Right lobe of liver (tissue), 6 donors: ENCODE data around the gene ACADSB. TPM values are rescaled to one million over a fixed set of nuclear protein-coding genes. Genes with fewer than 3 reads are reported as not detected.

Experiments used
- ATAC-seq, 4 donors: fragments of 200-7000 bp; cut with Tn5 transposase; one replicate each; pipeline ENCODE4 v1.9.1; 2020; ENCODE audit warnings: mild to moderate bottlenecking in 4 of 4, moderate library complexity in 4 of 4
- DNase-seq, 3 donors: peaks; one replicate each; pipeline ENCODE4 v3.0.0-alpha.2; 2020
- H3K27ac ChIP-seq, 3 donors: fragments of 200-600 bp; one replicate each; pipeline ENCODE4 v1.8.0; 2022
- H3K27me3 ChIP-seq, 2 donors: fragments of 200-600 bp; one replicate each; pipeline ENCODE4 v1.8.0; 2022
- H3K36me3 ChIP-seq, 4 donors: fragments of 200-600 bp; sonication (generic) in 1 of 4; one replicate each; pipeline versions ENCODE4 v1.5.1 to v1.8.0; 2017 to 2022; ENCODE audit warnings: control low read depth in 1 of 4
- H3K4me1 ChIP-seq, 4 donors: fragments of 200-600 bp; sonication (generic) in 1 of 4; one replicate each; pipeline versions ENCODE4 v1.5.1 to v1.8.0; 2017 to 2022; ENCODE audit warnings: control low read depth in 1 of 4
- H3K4me3 ChIP-seq, 3 donors: fragments of 200-600 bp; one replicate each; pipeline ENCODE4 v1.8.0; 2022
- H3K9me3 ChIP-seq, 4 donors: fragments of 200-600 bp; sonication (generic) in 1 of 4; one replicate each; pipeline versions ENCODE4 v1.5.1 to v1.8.0; 2017 to 2022; ENCODE audit warnings: control low read depth in 1 of 4
- CTCF ChIP-seq, 4 donors: fragments of 200-600 bp in 3 of 4; fragments of 450-650 bp in 1 of 4; IDR thresholded peaks; one replicate each; pipeline versions ENCODE4 v1.5.1 to v1.8.0; 2016 to 2022; ENCODE audit warnings: antibody characterized with exemption in 4 of 4, mild to moderate bottlenecking in 2 of 4
- POLR2A ChIP-seq: fragments of 450-650 bp; IDR thresholded peaks from one replicate; pipeline ENCODE4 v1.6.1; 2017; ENCODE audit warnings: antibody characterized with exemption, mild to moderate bottlenecking
- WGBS: methylation state at CpG from one replicate; pipeline ENCODE4 v1.1.6; 2018; ENCODE audit warnings: low coverage, low lambda C conversion rate; ENCODE audit not compliant: insufficient coverage; ENCODE audit errors: missing lambda C conversion rate; 5-methylcytosine and 5-hydroxymethylcytosine counted together
- intact Hi-C, 2 donors: fragments of 100-400 bp; cut with DNase I; formaldehyde crosslinking; loops; one replicate each; pipeline versions ENCODE4 v1.11.2 to v1.14.1; 2022
- total RNA-seq, 6 experiments: library from RNA; depleted of rRNA in 2 of 6; stranded (reverse); fragments of >200 nt in 2 of 6; fragmentation: NEBNext Ultra II Directional in 3 of 6; extraction: Animal tissue kit (Norgen Biotek cat#: 25700) in 3 of 6; gene quantifications; one replicate each; pipeline versions ENCODE4 v1.1.0 to v1.2.4, GENCODE V29; 2016 to 2023
- donor health status: DM: no; HTN: yes; CAD: no.
- donor health status: DM: no; HTN: no; CAD: no.
- donor health status: DM: no; HTN: no; CAD: no.
- donor health status: DM: no; HTN: yes; CAD: no.
- donor health status: DM: no; HTN: yes; CAD: no.

ACADSB gene
- total RNA-seq, 6 experiments from 2014 or later: 73.6 to 591 (median 273) TPM

GRCh38 chr10:123057968-123058367 is 49.2 kb downstream of the ACADSB start:
- WGBS: 92% methylated on average over 3 of the region's 3 CpGs
- intact Hi-C loops: no loop called here

GRCh38 chr10:123061865-123062264 is 53.1 kb downstream of the ACADSB start:
- intact Hi-C loops: no loop called here
- WGBS: 40% methylated on average over 2 of the region's 2 CpGs
- Histone ChIP-seq H3K27ac (no peak overlapping the region), H3K4me1 (no peaks in the 10 kb centered on the region), H3K36me3 (no peaks in the 10 kb centered on the region), H3K9me3 (no peaks in the 10 kb centered on the region), H3K4me3 (no peak overlapping the region), H3K27me3 (no peaks in the 10 kb centered on the region)
- peak in 3 of 4 donors; percentile 36 to 47 (median 47) for ATAC-seq
- TF ChIP-seq CTCF (IDR thresholded peaks at IDR 0.05) (no peak), POLR2A (no peak)
- no peak for DNase-seq

More at GRCh38 chr10:123057968-123058367, 49.2 kb downstream of the ACADSB start:
- no peaks in the 10 kb centered on the region for H3K27me3 ChIP-seq
- no peak overlapping the region for H3K4me3 ChIP-seq
- H3K4me1 ChIP-seq: no peaks in the 10 kb centered on the region
- no peaks in the 10 kb centered on the region for H3K9me3 ChIP-seq
- peaks cover 0 to 27% (median 8%) of the 10 kb centered on the region in 4 donors for H3K36me3 ChIP-seq
- ATAC-seq (no peak), DNase-seq (no peak)
- H3K27ac ChIP-seq: no peak overlapping the region
- TF ChIP-seq POLR2A: no peak
- TF ChIP-seq CTCF (IDR thresholded peaks at IDR 0.05): no peak

GRCh38 chr10:123062726-123063125 is 53.9 kb downstream of the ACADSB start:
- TF ChIP-seq POLR2A (no peak), CTCF (IDR thresholded peaks at IDR 0.05) (no peak)
- DNase-seq: no peak
- Histone ChIP-seq H3K4me1 (no peaks in the 10 kb centered on the region), H3K27me3 (no peaks in the 10 kb centered on the region), H3K9me3 (no peaks in the 10 kb centered on the region), H3K4me3 (no peak overlapping the region), H3K27ac (no peak overlapping the region), H3K36me3 (no peaks in the 10 kb centered on the region)
- no peak for ATAC-seq
- WGBS: 71% methylated on average over 9 of the region's 10 CpGs
- intact Hi-C loops: no loop called here

GRCh38 chr10:123068087-123068853 is 59.5 kb downstream of the ACADSB start:
- WGBS: 55% methylated on average over 9 of the region's 10 CpGs
- DNase-seq: no peak
- Histone ChIP-seq H3K27me3 (no peaks in the 10 kb centered on the region), H3K27ac (no peak overlapping the region), H3K4me3 (no peak overlapping the region), H3K36me3 (no peaks in the 10 kb centered on the region), H3K9me3 (no peaks in the 10 kb centered on the region), H3K4me1 (no peaks in the 10 kb centered on the region)
- TF ChIP-seq CTCF (IDR thresholded peaks at IDR 0.05): no peak
- TF ChIP-seq POLR2A: no peak
- ATAC-seq: peak; percentile 58 to 75 (median 70)
- intact Hi-C loops: no loop called here
